Endothelial cell of umbilical vein (primary cell): ENCODE results near the gene ELK3. TPM values are rescaled to one million over a fixed set of nuclear protein-coding genes. Genes with fewer than 3 reads are reported as not detected.

Experiments used
- BruUV-seq: library from RNA; stranded (reverse); fragments of 400-500 nt; replicated peaks from 2 replicates; lab custom pipeline; 2021; lab: Mats Ljungman, UMichigan
- CTCF ChIA-PET: fragments of 300-600, 350-600 bp; sonication (Branson Sonifier 250); formaldehyde crosslinking; loops from one replicate; lab custom pipeline; 2021; ENCODE audit warnings: antibody characterized with exemption, inconsistent platforms; lab: Charles Lee
- POLR2A ChIA-PET: fragments of 300-600, 350-600 bp; sonication (Branson Sonifier 250); formaldehyde crosslinking; loops from one replicate; lab custom pipeline; 2021; ENCODE audit warnings: antibody characterized with exemption, inconsistent platforms; lab: Charles Lee
- DNase-seq: peaks from one replicate; pipeline ENCODE4 v3.0.0-alpha.2; 2011; ENCODE audit warnings: low read depth, low spot score
- FAIRE-seq: peaks from 2 replicates; lab custom pipeline; 2011; peaks lifted over from hg19 to GRCh38; lab: Jason Lieb, UNC
- H2AFZ ChIP-seq: 2 replicates; pipeline ENCODE4 v1.6.0; 2012; ENCODE audit warnings: low read depth, low read length, control low read depth, inconsistent platforms
- H3K27ac ChIP-seq: 2 replicates; pipeline ENCODE4 v1.5.1; 2011; ENCODE audit warnings: low read depth, mild to moderate bottlenecking, control low read depth, low read length, moderate library complexity; ENCODE audit not compliant: insufficient read depth
- H3K27me3 ChIP-seq, 2 experiments: 2 replicates each; pipeline versions ENCODE4 v1.6.0 to v1.6.1; 2011; ENCODE audit warnings: low read length in 2 of 2, mixed read lengths in 1 of 2; ENCODE audit not compliant: control insufficient read depth in 2 of 2, insufficient read depth in 2 of 2
- H3K36me3 ChIP-seq, 2 experiments: 2 replicates in 1 of 2; 3 replicates in 1 of 2; pipeline ENCODE4 v1.5.1; 2011; ENCODE audit warnings: low read length in 2 of 2, mild to moderate bottlenecking in 1 of 2, moderate library complexity in 1 of 2; ENCODE audit not compliant: control insufficient read depth in 2 of 2, insufficient read depth in 2 of 2; ENCODE audit errors: extremely low read depth in 1 of 2
- H3K4me1 ChIP-seq: 3 replicates; pipeline ENCODE4 v1.5.1; 2011; ENCODE audit warnings: mild to moderate bottlenecking, low read length; ENCODE audit not compliant: control insufficient read depth, insufficient read depth; ENCODE audit errors: extremely low read depth
- H3K4me2 ChIP-seq: 2 replicates; pipeline ENCODE4 v1.6.1; 2011; ENCODE audit warnings: low read length, control low read depth, mixed read lengths; ENCODE audit not compliant: insufficient read depth
- H3K4me3 ChIP-seq, 3 experiments: fragments of 200-600 bp in 1 of 3; sonication (generic), shearing (Covaris generic) in 1 of 3; replicated peaks in 1 of 3; 2 replicates each; pipeline ENCODE4 v1.5.1; 2011 to 2016; ENCODE audit warnings: control low read depth in 3 of 3, low read length in 3 of 3, mild to moderate bottlenecking in 2 of 3, inconsistent platforms in 1 of 3, low read depth in 1 of 3, moderate library complexity in 1 of 3; ENCODE audit not compliant: insufficient read depth in 1 of 3
- H3K79me2 ChIP-seq: 2 replicates; pipeline ENCODE4 v1.6.0; 2012; ENCODE audit warnings: low read length, inconsistent platforms; ENCODE audit not compliant: control insufficient read depth, insufficient read depth
- H3K9ac ChIP-seq: replicated peaks from 2 replicates; pipeline ENCODE3; 2011; ENCODE audit warnings: low read length, control low read depth; ENCODE audit not compliant: insufficient read depth; ENCODE audit errors: extremely low read depth
- H3K9me1 ChIP-seq: replicated peaks from 3 replicates; pipeline ENCODE4 v1.6.0; 2011; ENCODE audit warnings: mild to moderate bottlenecking, low read length; ENCODE audit not compliant: control insufficient read depth, insufficient read depth; ENCODE audit errors: extremely low read depth
- H3K9me3 ChIP-seq: replicated peaks from 2 replicates; pipeline ENCODE4 v1.5.1; 2012; ENCODE audit warnings: low read length, inconsistent platforms; ENCODE audit not compliant: control insufficient read depth, insufficient read depth
- H4K20me1 ChIP-seq: replicated peaks from 2 replicates; pipeline ENCODE3; 2011; ENCODE audit warnings: mild to moderate bottlenecking, low read length; ENCODE audit not compliant: control insufficient read depth, insufficient read depth; ENCODE audit errors: extremely low read depth
- EZH2 ChIP-seq: IDR thresholded peaks from 2 replicates; pipeline ENCODE4 v1.6.1; 2012; ENCODE audit warnings: borderline replicate concordance, low read depth, mild to moderate bottlenecking, moderate library complexity, low read length, inconsistent platforms; ENCODE audit not compliant: severe bottlenecking
- FOS ChIP-seq: IDR thresholded peaks from 2 replicates; pipeline ENCODE4 v1.6.1; 2011; ENCODE audit warnings: mild to moderate bottlenecking, low read length, moderate library complexity, borderline replicate concordance; ENCODE audit not compliant: insufficient read depth
- GATA2 ChIP-seq: IDR thresholded peaks from 2 replicates; pipeline ENCODE4 v1.7.0; 2011; ENCODE audit warnings: low read depth, mild to moderate bottlenecking, moderate library complexity, mixed read lengths, low read length; ENCODE audit not compliant: insufficient read length, insufficient read depth
- JUN ChIP-seq: IDR thresholded peaks from 2 replicates; pipeline ENCODE4 v1.6.1; 2011; ENCODE audit warnings: borderline replicate concordance, low read depth; ENCODE audit not compliant: insufficient read length, insufficient read depth
- MYC ChIP-seq: IDR thresholded peaks from one replicate; pipeline ENCODE4 v1.6.1; 2011; ENCODE audit warnings: mild to moderate bottlenecking, low read depth, low read length
- POLR2A ChIP-seq: IDR thresholded peaks from 2 replicates; pipeline ENCODE4 v1.6.1; 2012; ENCODE audit warnings: low read depth, mild to moderate bottlenecking, control low read depth, low read length
- POLR2AphosphoS5 ChIP-seq: IDR thresholded peaks from 2 replicates; pipeline ENCODE4 v1.6.1; 2012; ENCODE audit warnings: low read depth, mild to moderate bottlenecking, control low read depth, low read length, moderate library complexity; ENCODE audit not compliant: insufficient read depth
- dilution Hi-C: fragments of 300-500 bp; cut with MboI; formaldehyde crosslinking; loops from one replicate; pipeline ENCODE4 v1.15.0; 2019; ENCODE audit warnings: low sequenced_read_pairs; ENCODE audit not compliant: extremely low pct_ligation_motif_present
- intact Hi-C: fragments of 100-400 bp; cut with micrococcal nuclease; formaldehyde crosslinking; loops from one replicate; pipeline ENCODE4 v1.10.0; 2022
- polyA plus RNA-seq, 4 experiments: library from polyadenylated mRNA; depleted of rRNA in 3 of 4; stranded (reverse) in 3 of 4; unstranded in 1 of 4; fragments of >200 nt; gene quantifications; 2 replicates each; pipeline versions ENCODE4 v1.2.1 to v1.2.3, GENCODE V29; 2011 to 2012; ENCODE audit warnings: missing spikeins in 1 of 4
- total RNA-seq: library from RNA; stranded (reverse); gene quantifications from 2 replicates; pipeline ENCODE4 v1.2.3, GENCODE V29; 2021
- TF ChIP-seq, protein P1 (sequence below): IDR thresholded peaks from 2 replicates; pipeline ENCODE4 v1.6.1; 2011; ENCODE audit not compliant: insufficient read depth, insufficient read length
- TF ChIP-seq, protein P2 (sequence below), 2 donors: IDR thresholded peaks; 1 replicate in 1 of 2; 2 replicates in 1 of 2; pipeline ENCODE4 v1.5.1; 2011; ENCODE audit warnings: low read length in 2 of 2, mild to moderate bottlenecking in 2 of 2, moderate library complexity in 2 of 2, control low read depth in 1 of 2, inconsistent platforms in 1 of 2, low read depth in 1 of 2; ENCODE audit not compliant: insufficient read depth in 1 of 2; ENCODE audit errors: extremely low read depth in 1 of 2

ELK3 gene
- total and polyA plus RNA-seq, 2 donors (not counting 3 experiments of a cell fraction or from before 2014, with no cell fraction given), result 64.8 to 132 TPM

DNA sequence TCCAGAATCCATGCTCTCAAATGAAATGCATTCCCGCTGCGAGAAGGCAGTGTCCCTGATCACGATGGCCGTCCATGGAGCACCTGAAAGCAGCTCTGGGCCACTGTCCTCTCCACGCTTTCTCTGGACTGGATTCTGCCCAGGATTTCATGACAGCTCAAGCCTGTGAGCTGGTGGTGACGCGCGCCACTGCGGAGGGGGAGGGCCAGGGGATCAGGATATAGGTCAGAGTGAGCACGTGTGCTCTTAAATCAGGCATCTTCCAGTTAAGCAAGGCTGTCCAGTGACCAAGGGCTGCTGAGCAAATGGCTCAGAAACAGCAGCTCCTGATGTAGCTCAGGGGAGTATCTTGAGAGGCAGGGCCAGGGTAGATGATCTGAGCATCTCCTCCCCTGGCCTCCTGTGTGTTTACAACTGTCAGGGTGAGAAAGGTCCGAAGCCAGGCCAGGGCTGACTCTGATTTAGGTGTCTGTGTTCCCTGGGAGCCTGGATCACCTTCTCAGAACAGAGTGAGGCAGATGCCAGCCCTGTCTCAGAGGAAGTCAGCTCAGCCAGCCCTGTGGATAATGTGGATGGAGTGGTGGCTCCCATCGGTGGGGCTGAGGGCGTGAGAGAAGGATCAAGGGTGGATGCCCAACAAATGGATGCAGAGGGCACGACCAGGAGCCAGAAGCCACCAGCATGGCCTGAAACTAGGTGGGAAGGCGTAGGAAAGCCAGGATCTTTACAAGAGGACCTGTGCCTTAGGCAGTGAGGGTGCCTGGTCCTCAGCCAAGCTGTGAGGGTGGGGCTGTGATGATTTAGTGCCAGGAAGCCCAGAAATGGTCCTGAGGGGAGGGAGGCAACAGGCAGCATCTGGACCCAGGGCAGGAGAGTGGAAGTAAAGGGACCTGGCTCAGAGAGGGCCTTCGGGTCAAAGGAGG, 55.3 kb downstream of the ELK3 start:
- BruUV-seq, result no TSS peak
- TF ChIP-seq EZH2 (no peak), POLR2A (no peak), MYC (no peak), GATA2 (no peak), POLR2AphosphoS5 (no peak), JUN (no peak), FOS (no peak)
- TF ChIP-seq, protein P1, sequence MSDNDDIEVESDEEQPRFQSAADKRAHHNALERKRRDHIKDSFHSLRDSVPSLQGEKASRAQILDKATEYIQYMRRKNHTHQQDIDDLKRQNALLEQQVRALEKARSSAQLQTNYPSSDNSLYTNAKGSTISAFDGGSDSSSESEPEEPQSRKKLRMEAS, result no peak
- TF ChIP-seq, protein P2, sequence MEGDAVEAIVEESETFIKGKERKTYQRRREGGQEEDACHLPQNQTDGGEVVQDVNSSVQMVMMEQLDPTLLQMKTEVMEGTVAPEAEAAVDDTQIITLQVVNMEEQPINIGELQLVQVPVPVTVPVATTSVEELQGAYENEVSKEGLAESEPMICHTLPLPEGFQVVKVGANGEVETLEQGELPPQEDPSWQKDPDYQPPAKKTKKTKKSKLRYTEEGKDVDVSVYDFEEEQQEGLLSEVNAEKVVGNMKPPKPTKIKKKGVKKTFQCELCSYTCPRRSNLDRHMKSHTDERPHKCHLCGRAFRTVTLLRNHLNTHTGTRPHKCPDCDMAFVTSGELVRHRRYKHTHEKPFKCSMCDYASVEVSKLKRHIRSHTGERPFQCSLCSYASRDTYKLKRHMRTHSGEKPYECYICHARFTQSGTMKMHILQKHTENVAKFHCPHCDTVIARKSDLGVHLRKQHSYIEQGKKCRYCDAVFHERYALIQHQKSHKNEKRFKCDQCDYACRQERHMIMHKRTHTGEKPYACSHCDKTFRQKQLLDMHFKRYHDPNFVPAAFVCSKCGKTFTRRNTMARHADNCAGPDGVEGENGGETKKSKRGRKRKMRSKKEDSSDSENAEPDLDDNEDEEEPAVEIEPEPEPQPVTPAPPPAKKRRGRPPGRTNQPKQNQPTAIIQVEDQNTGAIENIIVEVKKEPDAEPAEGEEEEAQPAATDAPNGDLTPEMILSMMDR (IDR thresholded peaks at IDR 0.05; ENCODE audit: extremely low read depth in 1 of 2, insufficient read depth in 1 of 2, low read depth in 1 of 2, low read length in 2 of 2), result no peak
- Histone ChIP-seq H3K9me1 (no peaks in the 10 kb centered on the region), H3K9me3 (no peaks in the 10 kb centered on the region), H3K9ac (no peak overlapping the region), H3K79me2 (peaks cover 100% of the 10 kb centered on the region), H3K27me3 (no peaks in the 10 kb centered on the region), H3K27ac (peak overlapping the region; percentile 46), H3K4me3 (no peak overlapping the region), H3K36me3 (peaks cover 18 to 60% of the 10 kb centered on the region in 2 experiments), H3K4me1 (peaks cover 40% of the 10 kb centered on the region), H2AFZ (no peak overlapping the region), H4K20me1 (peaks cover 8% of the 10 kb centered on the region), H3K4me2 (no peak overlapping the region)
- intact Hi-C loops, result loop anchor here (10.0 kb wide), 1 partner anchor 335 kb away; no protein-coding TSS in a partner anchor
- dilution Hi-C loops, result no loop called here
- DNase-seq, result no peak
- no peak for FAIRE-seq
- CTCF ChIA-PET, result interaction anchor here (1.0 to 1.4 kb wide), 3 partner anchors 15 to 117 kb away, joined by 3 to 5 read pairs (median 3); no protein-coding TSS in a partner anchor
- POLR2A ChIA-PET, result interaction anchor here (0.6 kb wide), 1 partner anchor 260 kb away, joined by 10 read pairs; no protein-coding TSS in a partner anchor
